Mammary epithelial cell (primary cell): ENCODE data around the gene P2RX7.

ENCODE experiments used
- EZH2 ChIP-seq: IDR thresholded peaks from 2 replicates; pipeline ENCODE4 v1.6.1; 2012; ENCODE audit warnings: low read length, inconsistent platforms, borderline replicate concordance
- TF ChIP-seq, protein P1 (sequence below), 2 donors: IDR thresholded peaks in 1 of 2; conservative IDR thresholded peaks in 1 of 2; 2 replicates each; pipeline ENCODE4 v1.5.1; 2011 to 2012; ENCODE audit warnings: inconsistent platforms in 2 of 2, low read length in 2 of 2, mild to moderate bottlenecking in 2 of 2, control low read depth in 1 of 2, low read depth in 1 of 2; ENCODE audit not compliant: insufficient read depth in 1 of 2; ENCODE audit errors: extremely low read depth in 1 of 2

DNA sequence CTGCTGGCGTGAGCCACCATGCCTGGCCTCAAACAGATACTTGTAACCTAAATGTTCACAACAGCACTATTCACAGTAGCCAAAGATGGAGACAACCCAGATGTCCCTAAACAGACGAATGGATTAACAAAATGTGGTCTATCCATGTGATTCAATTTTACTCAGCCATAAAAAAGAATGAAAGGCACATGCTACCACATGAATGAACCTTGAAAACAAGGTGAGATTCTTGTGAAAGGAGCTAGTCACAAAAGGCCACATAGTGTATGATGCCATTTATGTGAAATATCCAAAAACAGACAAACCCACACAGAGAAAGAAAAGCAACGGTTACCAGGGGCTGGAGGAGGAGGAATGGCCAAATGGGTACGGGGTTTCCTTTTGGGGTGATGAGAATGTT, 19.6 kb upstream of the P2RX7 start:
- TF ChIP-seq, protein P1, sequence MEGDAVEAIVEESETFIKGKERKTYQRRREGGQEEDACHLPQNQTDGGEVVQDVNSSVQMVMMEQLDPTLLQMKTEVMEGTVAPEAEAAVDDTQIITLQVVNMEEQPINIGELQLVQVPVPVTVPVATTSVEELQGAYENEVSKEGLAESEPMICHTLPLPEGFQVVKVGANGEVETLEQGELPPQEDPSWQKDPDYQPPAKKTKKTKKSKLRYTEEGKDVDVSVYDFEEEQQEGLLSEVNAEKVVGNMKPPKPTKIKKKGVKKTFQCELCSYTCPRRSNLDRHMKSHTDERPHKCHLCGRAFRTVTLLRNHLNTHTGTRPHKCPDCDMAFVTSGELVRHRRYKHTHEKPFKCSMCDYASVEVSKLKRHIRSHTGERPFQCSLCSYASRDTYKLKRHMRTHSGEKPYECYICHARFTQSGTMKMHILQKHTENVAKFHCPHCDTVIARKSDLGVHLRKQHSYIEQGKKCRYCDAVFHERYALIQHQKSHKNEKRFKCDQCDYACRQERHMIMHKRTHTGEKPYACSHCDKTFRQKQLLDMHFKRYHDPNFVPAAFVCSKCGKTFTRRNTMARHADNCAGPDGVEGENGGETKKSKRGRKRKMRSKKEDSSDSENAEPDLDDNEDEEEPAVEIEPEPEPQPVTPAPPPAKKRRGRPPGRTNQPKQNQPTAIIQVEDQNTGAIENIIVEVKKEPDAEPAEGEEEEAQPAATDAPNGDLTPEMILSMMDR (conservative IDR thresholded peaks at IDR 0.05 in 1 of 2, IDR thresholded peaks at IDR 0.05 in 1 of 2; ENCODE audit: extremely low read depth in 1 of 2, insufficient read depth in 1 of 2, low read depth in 1 of 2, low read length in 2 of 2) = no peak
- no peak for TF ChIP-seq EZH2
